ENCODE results near the gene RNF144B. TPM values are rescaled to one million over a fixed set of nuclear protein-coding genes. Genes with fewer than 3 reads are reported as not detected.

RNF144B gene
- total and polyA plus RNA-seq, 10 of the 15 experiments (the other 5 are each of a cell fraction or from before 2014, with no cell fraction given), result 0.03 to 0.18 (median 0.14) TPM

DNA sequence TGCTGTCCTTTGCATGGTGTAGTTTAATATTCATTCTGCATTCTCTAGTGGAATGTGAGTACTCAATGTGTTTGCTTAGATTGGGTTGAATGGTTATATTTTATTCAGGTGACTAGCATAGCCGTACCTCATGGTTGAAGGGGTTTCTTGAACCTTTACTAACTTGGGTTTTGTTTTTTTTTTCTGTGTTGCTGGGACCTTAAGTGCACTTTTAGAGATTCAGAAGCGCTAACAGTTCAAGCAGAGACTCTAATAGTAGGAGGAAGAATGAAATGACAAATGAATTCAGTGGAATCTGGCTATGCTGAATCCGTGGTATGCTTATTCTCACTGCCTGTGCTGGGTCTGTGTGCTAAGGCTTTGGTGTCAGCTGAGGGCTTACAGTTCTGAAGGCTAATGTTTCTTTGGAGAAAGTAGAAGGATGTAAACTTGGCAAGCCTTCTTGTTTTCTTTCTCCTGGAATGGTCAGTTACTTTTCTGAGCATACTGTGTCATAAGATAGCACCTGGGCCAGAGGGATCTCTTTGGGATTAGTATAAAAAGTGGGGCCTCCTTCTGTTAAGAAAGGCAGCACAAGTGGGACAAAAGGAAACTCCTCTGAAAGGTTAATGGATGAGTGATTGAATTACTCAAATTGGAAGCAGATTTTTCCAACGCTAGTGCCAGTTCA is 28.7 kb downstream of the RNF144B start:
- Histone ChIP-seq H3K4me1 (ENCODE audit: control insufficient read depth, insufficient read depth, low read length) (no peaks in the 10 kb centered on the region), H3K36me3 (ENCODE audit: control insufficient read depth in 2 of 2, insufficient read depth in 2 of 2, low read length in 1 of 2) (no peaks in the 10 kb centered on the region), H3K27me3 (replicated peaks in 1 of 2; ENCODE audit: control insufficient read depth in 2 of 2, insufficient read depth in 2 of 2, low read length in 1 of 2) (no peaks in the 10 kb centered on the region), H3K9ac (ENCODE audit: control insufficient read depth, insufficient read depth, low read length) (no peak overlapping the region), H4K20me1 (ENCODE audit: control insufficient read depth, insufficient read depth) (no peaks in the 10 kb centered on the region), H3K4me3 (no peak overlapping the region), H3K4me2 (ENCODE audit: control insufficient read depth, insufficient read depth) (no peak overlapping the region), H3K79me2 (ENCODE audit: control insufficient read depth, insufficient read depth, low read length) (no peaks in the 10 kb centered on the region), H2AFZ (ENCODE audit: control insufficient read depth, low read depth, low read length) (no peak overlapping the region), H3K27ac (ENCODE audit: control insufficient read depth, insufficient read depth) (no peak overlapping the region), H3K9me3 (replicated peaks; ENCODE audit: control insufficient read depth, insufficient read depth, low read length) (no peaks in the 10 kb centered on the region)
- in situ Hi-C loops (cut with MboI), result no loop called here
- no peak for TF ChIP-seq ASH2L (IDR thresholded peaks at IDR 0.05; ENCODE audit: borderline replicate concordance, low read depth)
- DNase-seq (ENCODE audit: low read depth, low spot score) (no peak), ATAC-seq (no peak), FAIRE-seq (no peak)
- ChIA-PET POLR2A (no interaction called here), RAD21 (ENCODE audit: unreplicated experiment) (no interaction called here), SMC1A (ENCODE audit: uncharacterized antibody, unreplicated experiment) (no interaction called here), CTCF (no interaction called here)
- intact Hi-C loops (cut with micrococcal nuclease; ENCODE audit: unreplicated experiment), result no loop called here
- BruUV-seq (replicated peaks), result no TSS peak
- 21% methylated on average over 4 of the region's 4 CpGs for WGBS (ENCODE audit: insufficient coverage, insufficient replicate concordance, low lambda C conversion rate, missing lambda C conversion rate)

DNA sequence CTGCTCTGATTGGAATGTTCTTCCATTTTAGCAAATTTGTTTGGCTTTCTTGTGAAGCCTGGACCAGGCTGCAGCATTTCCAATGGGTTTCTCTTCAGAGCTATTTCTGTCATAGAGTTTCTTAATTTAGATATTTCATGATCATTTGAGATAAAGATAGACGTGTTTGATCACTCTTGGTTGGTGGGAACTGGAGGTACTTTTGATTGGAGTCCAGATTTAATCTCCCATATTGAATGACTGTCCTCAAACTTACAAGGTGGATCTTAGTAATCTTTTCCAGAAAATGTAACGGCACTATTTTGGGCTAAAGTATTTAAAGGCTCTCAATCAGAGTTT is 29.2 kb downstream of the RNF144B start:
- BruUV-seq (replicated peaks), result no TSS peak
- Histone ChIP-seq H2AFZ (ENCODE audit: control insufficient read depth, low read depth, low read length) (no peak overlapping the region), H3K79me2 (ENCODE audit: control insufficient read depth, insufficient read depth, low read length) (no peaks in the 10 kb centered on the region), H3K4me3 (no peak overlapping the region), H3K9me3 (replicated peaks; ENCODE audit: control insufficient read depth, insufficient read depth, low read length) (no peaks in the 10 kb centered on the region), H4K20me1 (ENCODE audit: control insufficient read depth, insufficient read depth) (no peaks in the 10 kb centered on the region), H3K4me2 (ENCODE audit: control insufficient read depth, insufficient read depth) (no peak overlapping the region), H3K36me3 (ENCODE audit: control insufficient read depth in 2 of 2, insufficient read depth in 2 of 2, low read length in 1 of 2) (no peaks in the 10 kb centered on the region), H3K27ac (ENCODE audit: control insufficient read depth, insufficient read depth) (no peak overlapping the region), H3K4me1 (ENCODE audit: control insufficient read depth, insufficient read depth, low read length) (no peaks in the 10 kb centered on the region), H3K9ac (ENCODE audit: control insufficient read depth, insufficient read depth, low read length) (no peak overlapping the region), H3K27me3 (replicated peaks in 1 of 2; ENCODE audit: control insufficient read depth in 2 of 2, insufficient read depth in 2 of 2, low read length in 1 of 2) (no peaks in the 10 kb centered on the region)
- WGBS (ENCODE audit: insufficient coverage, insufficient replicate concordance, low lambda C conversion rate, missing lambda C conversion rate), result 40% methylated on average over 2 of the region's 2 CpGs
- in situ Hi-C loops (cut with MboI) (no loop called here), intact Hi-C loops (cut with micrococcal nuclease; ENCODE audit: unreplicated experiment) (no loop called here)
- no peak for FAIRE-seq
- no peak for DNase-seq (ENCODE audit: low read depth, low spot score)
- ChIA-PET POLR2A (no interaction called here), RAD21 (ENCODE audit: unreplicated experiment) (no interaction called here), SMC1A (ENCODE audit: uncharacterized antibody, unreplicated experiment) (no interaction called here), CTCF (no interaction called here)
- ATAC-seq, result no peak
- no peak for TF ChIP-seq RAD21 (IDR thresholded peaks at IDR 0.05; ENCODE audit: insufficient read depth, low read depth, low read length)
- no peak for TF ChIP-seq SPI1 (IDR thresholded peaks at IDR 0.05; ENCODE audit: borderline replicate concordance, insufficient read depth, low read depth, low read length)
- TF ChIP-seq, protein P1, sequence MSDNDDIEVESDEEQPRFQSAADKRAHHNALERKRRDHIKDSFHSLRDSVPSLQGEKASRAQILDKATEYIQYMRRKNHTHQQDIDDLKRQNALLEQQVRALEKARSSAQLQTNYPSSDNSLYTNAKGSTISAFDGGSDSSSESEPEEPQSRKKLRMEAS (IDR thresholded peaks at IDR 0.05; ENCODE audit: low read depth, low read length), result no peak
- no peak for TF ChIP-seq BACH1 (IDR thresholded peaks at IDR 0.05; ENCODE audit: borderline replicate concordance)
- TF ChIP-seq NFYB (IDR thresholded peaks at IDR 0.05; ENCODE audit: insufficient read depth, low read depth, low read length), result no peak
- TF ChIP-seq CREB1 (IDR thresholded peaks at IDR 0.05; ENCODE audit: low read depth), result no peak
- TF ChIP-seq, protein P2, sequence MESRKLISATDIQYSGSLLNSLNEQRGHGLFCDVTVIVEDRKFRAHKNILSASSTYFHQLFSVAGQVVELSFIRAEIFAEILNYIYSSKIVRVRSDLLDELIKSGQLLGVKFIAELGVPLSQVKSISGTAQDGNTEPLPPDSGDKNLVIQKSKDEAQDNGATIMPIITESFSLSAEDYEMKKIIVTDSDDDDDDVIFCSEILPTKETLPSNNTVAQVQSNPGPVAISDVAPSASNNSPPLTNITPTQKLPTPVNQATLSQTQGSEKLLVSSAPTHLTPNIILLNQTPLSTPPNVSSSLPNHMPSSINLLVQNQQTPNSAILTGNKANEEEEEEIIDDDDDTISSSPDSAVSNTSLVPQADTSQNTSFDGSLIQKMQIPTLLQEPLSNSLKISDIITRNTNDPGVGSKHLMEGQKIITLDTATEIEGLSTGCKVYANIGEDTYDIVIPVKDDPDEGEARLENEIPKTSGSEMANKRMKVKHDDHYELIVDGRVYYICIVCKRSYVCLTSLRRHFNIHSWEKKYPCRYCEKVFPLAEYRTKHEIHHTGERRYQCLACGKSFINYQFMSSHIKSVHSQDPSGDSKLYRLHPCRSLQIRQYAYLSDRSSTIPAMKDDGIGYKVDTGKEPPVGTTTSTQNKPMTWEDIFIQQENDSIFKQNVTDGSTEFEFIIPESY (IDR thresholded peaks at IDR 0.05), result no peak
- TF ChIP-seq, protein P3, sequence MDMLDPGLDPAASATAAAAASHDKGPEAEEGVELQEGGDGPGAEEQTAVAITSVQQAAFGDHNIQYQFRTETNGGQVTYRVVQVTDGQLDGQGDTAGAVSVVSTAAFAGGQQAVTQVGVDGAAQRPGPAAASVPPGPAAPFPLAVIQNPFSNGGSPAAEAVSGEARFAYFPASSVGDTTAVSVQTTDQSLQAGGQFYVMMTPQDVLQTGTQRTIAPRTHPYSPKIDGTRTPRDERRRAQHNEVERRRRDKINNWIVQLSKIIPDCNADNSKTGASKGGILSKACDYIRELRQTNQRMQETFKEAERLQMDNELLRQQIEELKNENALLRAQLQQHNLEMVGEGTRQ (IDR thresholded peaks at IDR 0.05; ENCODE audit: borderline replicate concordance, low read depth, low read length), result no peak
- no peak for TF ChIP-seq MYB (IDR thresholded peaks at IDR 0.05; ENCODE audit: borderline replicate concordance, low read depth, low read length)
- TF ChIP-seq MEF2B (IDR thresholded peaks at IDR 0.05; ENCODE audit: partially characterized antibody, poor library complexity, severe bottlenecking), result no peak
- TF ChIP-seq NRF1 (conservative IDR thresholded peaks at IDR 0.05; ENCODE audit: low read depth, low read length), result no peak
- TF ChIP-seq ZBED1 (IDR thresholded peaks at IDR 0.05; ENCODE audit: borderline replicate concordance), result no peak
- TF ChIP-seq, protein P4, sequence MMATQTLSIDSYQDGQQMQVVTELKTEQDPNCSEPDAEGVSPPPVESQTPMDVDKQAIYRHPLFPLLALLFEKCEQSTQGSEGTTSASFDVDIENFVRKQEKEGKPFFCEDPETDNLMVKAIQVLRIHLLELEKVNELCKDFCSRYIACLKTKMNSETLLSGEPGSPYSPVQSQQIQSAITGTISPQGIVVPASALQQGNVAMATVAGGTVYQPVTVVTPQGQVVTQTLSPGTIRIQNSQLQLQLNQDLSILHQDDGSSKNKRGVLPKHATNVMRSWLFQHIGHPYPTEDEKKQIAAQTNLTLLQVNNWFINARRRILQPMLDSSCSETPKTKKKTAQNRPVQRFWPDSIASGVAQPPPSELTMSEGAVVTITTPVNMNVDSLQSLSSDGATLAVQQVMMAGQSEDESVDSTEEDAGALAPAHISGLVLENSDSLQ (IDR thresholded peaks at IDR 0.05), result no peak
